Peyer's patch (tissue), 4 donors: Measurements from ENCODE around the gene CACNA1B. TPM values are rescaled to one million over a fixed set of nuclear protein-coding genes. Genes with fewer than 3 reads are reported as not detected.

Experiments
- DNase-seq, 3 donors: peaks; one replicate each; pipeline ENCODE4 v3.0.0-alpha.2; 2017 to 2019
- H3K27ac ChIP-seq, 4 donors: fragments of 200-600 bp; sonication (generic); one replicate each; pipeline ENCODE4 v1.5.1; 2016 to 2019
- H3K27me3 ChIP-seq, 2 donors: fragments of 200-600 bp; sonication (generic); one replicate each; pipeline ENCODE4 v1.5.1; 2019
- H3K36me3 ChIP-seq, 3 donors: fragments of 200-600 bp; sonication (generic); one replicate each; pipeline ENCODE4 v1.5.1; 2016 to 2019
- H3K4me1 ChIP-seq, 4 donors: fragments of 200-600 bp; sonication (generic); one replicate each; pipeline ENCODE4 v1.5.1; 2016 to 2019
- H3K4me3 ChIP-seq, 4 donors: fragments of 200-600 bp; sonication (generic); 1 replicate in 3 of 4; 2 replicates in 1 of 4; pipeline ENCODE4 v1.5.1; 2016 to 2019; ENCODE audit warnings: mild to moderate bottlenecking in 1 of 4
- H3K9me3 ChIP-seq, 4 donors: fragments of 200-600 bp; sonication (generic); one replicate each; pipeline ENCODE4 v1.5.1; 2016 to 2019; ENCODE audit warnings: mild to moderate bottlenecking in 1 of 4
- POLR2A ChIP-seq, 2 donors: fragments of 450-650 bp; IDR thresholded peaks; one replicate each; pipeline ENCODE4 v1.5.1; 2017; ENCODE audit warnings: antibody characterized with exemption in 2 of 2, mild to moderate bottlenecking in 2 of 2, moderate library complexity in 2 of 2
- total RNA-seq, 4 donors: library from RNA; depleted of rRNA; stranded (reverse); fragments of >200 nt; gene quantifications; one replicate each; pipeline ENCODE4 v1.1.0, GENCODE V29; 2016
- TF ChIP-seq, protein P1 (sequence below), 6 experiments: fragments of 450-650 bp in 4 of 6; fragments of 200-600 bp in 2 of 6; sonication (generic) in 1 of 6; IDR thresholded peaks; one replicate each; pipeline ENCODE4 v1.5.1; 2017 to 2019; ENCODE audit warnings: antibody characterized with exemption in 6 of 6, mild to moderate bottlenecking in 3 of 6, moderate library complexity in 1 of 6

Gene CACNA1B
- total RNA-seq, 4 donors from 2014 or later = 0.13 to 0.83 (median 0.38) TPM; not detected in 1

DNA sequence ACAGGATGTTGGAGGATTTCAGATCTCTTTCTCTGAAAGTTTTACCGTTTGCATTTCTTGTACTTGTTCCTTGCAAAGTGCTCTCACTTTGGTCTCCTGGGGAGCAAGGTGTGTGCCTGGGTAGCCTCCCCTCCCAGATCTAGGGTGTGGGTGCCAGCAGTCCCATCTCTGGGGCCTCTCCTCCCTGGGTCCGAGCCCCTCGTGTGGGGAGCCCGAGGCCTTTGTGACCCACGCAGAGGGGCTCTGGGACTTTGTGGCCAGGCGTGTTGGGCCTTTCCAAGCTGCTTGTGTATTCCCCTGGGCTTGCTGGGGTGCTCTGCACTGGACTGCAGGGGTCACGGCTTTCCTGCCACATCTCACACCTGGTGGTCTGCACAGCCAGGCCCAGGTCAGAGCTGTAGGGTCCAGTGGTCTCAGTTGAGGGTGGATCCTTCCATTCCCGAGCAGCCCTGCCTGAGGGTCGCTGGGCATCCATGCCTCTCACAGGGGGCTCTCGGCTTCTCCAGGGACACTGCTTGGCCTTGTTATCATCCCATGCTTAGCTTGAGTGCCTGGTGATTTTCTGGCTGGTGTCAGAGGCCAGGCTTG is 96.3 kb downstream of the CACNA1B start:
- no peaks in the 10 kb centered on the region for H3K27me3 ChIP-seq
- peak in 2 of 3 donors; percentile 15 to 30 for DNase-seq
- H3K4me3 ChIP-seq = no peak overlapping the region
- no peaks in the 10 kb centered on the region for H3K9me3 ChIP-seq
- no peaks in the 10 kb centered on the region for H3K36me3 ChIP-seq
- no peaks in the 10 kb centered on the region for H3K4me1 ChIP-seq
- H3K27ac ChIP-seq = no peak overlapping the region
- TF ChIP-seq POLR2A (IDR thresholded peaks at IDR 0.05) = no peak
- TF ChIP-seq, protein P1, sequence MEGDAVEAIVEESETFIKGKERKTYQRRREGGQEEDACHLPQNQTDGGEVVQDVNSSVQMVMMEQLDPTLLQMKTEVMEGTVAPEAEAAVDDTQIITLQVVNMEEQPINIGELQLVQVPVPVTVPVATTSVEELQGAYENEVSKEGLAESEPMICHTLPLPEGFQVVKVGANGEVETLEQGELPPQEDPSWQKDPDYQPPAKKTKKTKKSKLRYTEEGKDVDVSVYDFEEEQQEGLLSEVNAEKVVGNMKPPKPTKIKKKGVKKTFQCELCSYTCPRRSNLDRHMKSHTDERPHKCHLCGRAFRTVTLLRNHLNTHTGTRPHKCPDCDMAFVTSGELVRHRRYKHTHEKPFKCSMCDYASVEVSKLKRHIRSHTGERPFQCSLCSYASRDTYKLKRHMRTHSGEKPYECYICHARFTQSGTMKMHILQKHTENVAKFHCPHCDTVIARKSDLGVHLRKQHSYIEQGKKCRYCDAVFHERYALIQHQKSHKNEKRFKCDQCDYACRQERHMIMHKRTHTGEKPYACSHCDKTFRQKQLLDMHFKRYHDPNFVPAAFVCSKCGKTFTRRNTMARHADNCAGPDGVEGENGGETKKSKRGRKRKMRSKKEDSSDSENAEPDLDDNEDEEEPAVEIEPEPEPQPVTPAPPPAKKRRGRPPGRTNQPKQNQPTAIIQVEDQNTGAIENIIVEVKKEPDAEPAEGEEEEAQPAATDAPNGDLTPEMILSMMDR (IDR thresholded peaks at IDR 0.05) = no peak

DNA sequence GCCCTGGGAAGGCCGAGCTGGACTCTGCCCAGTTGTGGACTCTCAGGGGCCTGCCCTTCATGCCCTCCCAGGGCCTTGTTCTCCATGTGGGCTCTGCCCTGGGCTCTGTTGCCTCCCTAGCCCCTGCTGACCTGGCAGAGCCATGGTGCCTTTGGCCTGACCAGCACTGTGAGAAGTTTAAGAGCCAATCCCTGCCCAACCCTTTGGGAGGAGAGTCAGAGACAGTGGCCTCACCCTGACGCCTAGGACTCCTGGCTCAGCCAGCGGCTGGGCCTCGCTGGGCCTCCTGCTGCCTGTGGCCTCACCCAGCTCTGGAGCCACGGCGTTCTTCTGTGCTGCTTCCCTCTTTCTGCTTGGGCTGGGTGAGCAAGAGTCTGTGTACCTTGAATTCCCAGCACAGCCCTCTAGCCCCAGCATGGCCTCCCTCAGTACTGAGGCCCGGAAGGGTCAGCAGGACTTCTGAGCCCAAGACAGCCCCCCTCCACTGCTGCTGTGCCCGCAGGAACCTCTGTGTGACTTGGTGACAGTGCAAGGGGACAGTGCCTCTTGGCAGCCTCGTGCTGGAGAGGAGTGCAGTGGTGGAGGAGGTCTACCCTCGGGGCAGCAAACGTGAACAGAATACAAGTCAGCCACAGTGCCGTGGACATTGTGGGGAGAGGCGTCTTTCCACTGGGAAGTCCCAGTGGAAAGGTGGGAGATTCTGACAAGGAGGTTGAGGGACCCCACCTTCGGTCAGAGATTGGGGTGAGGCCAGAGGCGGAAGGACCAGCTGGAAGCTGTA is 97.4 kb downstream of the CACNA1B start:
- Histone ChIP-seq H3K27ac (no peak overlapping the region), H3K4me3 (no peak overlapping the region), H3K27me3 (no peaks in the 10 kb centered on the region), H3K36me3 (no peaks in the 10 kb centered on the region), H3K4me1 (no peaks in the 10 kb centered on the region), H3K9me3 (no peaks in the 10 kb centered on the region)
- peak in 2 of 3 donors; percentile 25 to 29 for DNase-seq
- no peak for TF ChIP-seq POLR2A (IDR thresholded peaks at IDR 0.05)
- TF ChIP-seq, protein P1 (IDR thresholded peaks at IDR 0.05) = no peak

DNA sequence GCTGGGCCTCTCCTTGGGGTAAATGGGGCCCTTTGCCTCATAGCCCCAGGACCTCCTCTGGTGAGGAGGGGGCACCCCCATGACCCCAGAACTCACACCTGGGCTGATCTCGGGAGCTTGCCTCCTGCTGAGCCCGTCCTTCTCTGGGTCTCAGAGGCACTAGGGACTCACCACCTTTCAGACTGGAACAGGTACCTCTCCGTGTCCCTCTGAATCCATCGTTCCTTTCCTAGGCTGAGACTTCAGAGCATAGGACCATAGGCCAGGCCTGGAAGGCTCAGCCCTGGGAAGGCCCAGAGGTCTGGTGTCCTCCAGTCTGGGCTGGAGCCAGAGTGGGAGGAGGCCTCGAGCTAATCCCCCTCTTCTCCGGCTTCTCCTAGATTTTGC is 97.9 kb downstream of the CACNA1B start:
- Histone ChIP-seq H3K4me3 (no peak overlapping the region), H3K36me3 (no peaks in the 10 kb centered on the region), H3K27ac (no peak overlapping the region), H3K9me3 (no peaks in the 10 kb centered on the region), H3K4me1 (no peaks in the 10 kb centered on the region), H3K27me3 (no peaks in the 10 kb centered on the region)
- DNase-seq = no peak
- TF ChIP-seq, protein P1 (IDR thresholded peaks at IDR 0.05) = no peak
- TF ChIP-seq POLR2A (IDR thresholded peaks at IDR 0.05) = no peak

DNA sequence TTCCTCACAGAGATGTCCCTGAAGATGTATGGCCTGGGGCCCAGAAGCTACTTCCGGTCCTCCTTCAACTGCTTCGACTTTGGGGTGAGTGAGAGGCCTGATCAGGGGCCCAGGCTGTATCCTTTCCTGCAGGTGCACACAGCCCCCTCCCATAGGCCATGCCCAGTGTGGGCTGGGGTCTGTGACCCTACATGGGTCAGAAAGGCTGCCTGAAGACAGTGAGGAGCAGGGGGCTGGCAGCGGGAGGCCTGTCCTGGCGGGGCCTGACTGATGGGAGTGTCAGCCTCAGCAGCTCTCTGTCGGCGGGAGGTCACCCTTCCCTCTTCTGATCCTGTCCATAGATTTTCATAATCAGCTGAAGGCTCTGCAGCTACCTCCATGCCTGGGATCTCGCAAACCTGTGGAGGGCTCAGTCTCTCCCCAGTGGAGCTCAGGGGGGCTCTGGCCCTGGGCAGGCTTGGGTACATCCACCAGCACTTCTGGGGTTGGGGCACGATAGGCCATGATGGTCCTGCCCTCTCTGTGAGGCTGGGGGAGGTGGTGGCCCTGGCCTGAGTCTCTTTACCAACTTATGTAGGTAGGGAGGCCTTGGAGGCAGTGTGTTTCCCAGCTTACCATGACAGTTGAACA is 98.5 kb downstream of the CACNA1B start:
- H3K9me3 ChIP-seq = no peaks in the 10 kb centered on the region
- DNase-seq = peak in 2 of 3 donors; percentile 32
- no peaks in the 10 kb centered on the region for H3K36me3 ChIP-seq
- H3K4me1 ChIP-seq = no peaks in the 10 kb centered on the region
- TF ChIP-seq POLR2A (IDR thresholded peaks at IDR 0.05) = no peak
- TF ChIP-seq, protein P1 (IDR thresholded peaks at IDR 0.05) = no peak
- H3K27me3 ChIP-seq = no peaks in the 10 kb centered on the region
- H3K27ac ChIP-seq = no peak overlapping the region
- no peak overlapping the region for H3K4me3 ChIP-seq

DNA sequence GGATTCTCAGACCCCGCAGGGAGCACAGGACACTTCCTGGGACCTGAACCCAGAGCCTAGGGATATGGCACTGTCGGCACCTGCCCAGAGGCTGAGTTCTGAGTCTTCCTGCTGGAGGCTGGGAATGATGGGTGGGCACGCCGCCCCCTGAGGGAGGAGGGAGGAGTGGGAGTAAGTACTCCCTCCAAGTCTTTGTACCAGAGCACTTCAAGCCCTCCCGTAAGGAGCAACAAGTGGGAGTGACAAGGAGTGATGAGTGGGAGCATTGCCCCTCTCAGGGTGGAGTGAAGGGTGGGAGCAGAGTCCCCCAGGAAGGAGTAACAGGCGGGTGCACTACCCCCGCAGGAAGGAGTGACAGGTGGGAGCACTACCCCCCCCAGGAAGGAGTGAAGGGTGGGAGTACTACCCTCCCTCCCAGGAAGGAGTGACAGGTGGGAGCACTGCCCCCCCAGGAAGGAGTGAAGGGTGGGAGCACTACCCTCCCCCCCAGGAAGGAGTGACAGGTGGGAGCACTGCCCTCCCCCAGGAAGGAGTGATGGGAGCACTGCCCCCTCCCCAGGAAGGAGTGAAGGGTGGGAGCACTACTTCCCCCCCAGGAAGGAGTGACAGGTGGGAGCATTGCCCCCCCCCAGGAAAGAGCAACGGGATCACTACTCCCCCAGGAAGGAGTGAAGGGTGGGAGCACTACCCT is 100.1 kb downstream of the CACNA1B start:
- no peak overlapping the region for H3K27ac ChIP-seq
- no peaks in the 10 kb centered on the region for H3K9me3 ChIP-seq
- no peaks in the 10 kb centered on the region for H3K27me3 ChIP-seq
- TF ChIP-seq POLR2A (IDR thresholded peaks at IDR 0.05) = no peak
- no peak for DNase-seq
- no peaks in the 10 kb centered on the region for H3K4me1 ChIP-seq
- no peak overlapping the region for H3K4me3 ChIP-seq
- no peaks in the 10 kb centered on the region for H3K36me3 ChIP-seq
